Psoas muscle (tissue), 8 donors: Measurements from ENCODE around the gene PLIN3. TPM values are rescaled to one million over a fixed set of nuclear protein-coding genes. Genes with fewer than 3 reads are reported as not detected.
A peak's percentile ranks its signal among the peaks of the same experiment; 100 is the strongest.
"Not testable (repeated sequence)": the region's sequence is repeated elsewhere in the genome, so short reads cannot be mapped to it uniquely, and the experiment has no call there.

Experiments used
- ATAC-seq, 4 donors: fragments of 200-7000 bp; cut with Tn5 transposase; one replicate each; pipeline ENCODE4 v1.9.1; 2020; ENCODE audit warnings: moderate library complexity in 3 of 4, mild to moderate bottlenecking in 2 of 4
- DNase-seq, 2 donors: peaks; one replicate each; pipeline ENCODE4 v3.0.0-alpha.2; 2020
- H3K27ac ChIP-seq: fragments of 200-600 bp; one replicate; pipeline ENCODE4 v1.8.0; 2022
- H3K27me3 ChIP-seq, 3 donors: fragments of 200-600 bp in 1 of 3; one replicate each; pipeline versions ENCODE4 v1.6.1 to v1.8.0; 2013 to 2022; ENCODE audit warnings: low read length in 2 of 3, mild to moderate bottlenecking in 2 of 3, moderate library complexity in 1 of 3; ENCODE audit not compliant: insufficient read depth in 3 of 3
- H3K36me3 ChIP-seq, 2 donors: fragments of 200-600 bp in 1 of 2; one replicate each; pipeline versions ENCODE4 v1.6.1 to v1.8.0; 2013 to 2022; ENCODE audit warnings: low read depth in 1 of 2, mild to moderate bottlenecking in 1 of 2, moderate library complexity in 1 of 2; ENCODE audit not compliant: insufficient read depth in 1 of 2
- H3K4me1 ChIP-seq: fragments of 200-600 bp; one replicate; pipeline ENCODE4 v1.8.0; 2022
- H3K4me3 ChIP-seq: fragments of 200-600 bp; one replicate; pipeline ENCODE4 v1.8.0; 2022; ENCODE audit warnings: mild to moderate bottlenecking
- H3K9me3 ChIP-seq: fragments of 200-600 bp; one replicate; pipeline ENCODE4 v1.8.0; 2022
- WGBS, 3 donors: extraction: QIAGEN DNeasy Blood & Tissue Kit; methylation state at CpG; one replicate each; pipeline versions ENCODE4 v1.1.6 to v1.1.7; 2013; 5-methylcytosine and 5-hydroxymethylcytosine counted together
- intact Hi-C, 2 donors: fragments of 100-400 bp; cut with DNase I; formaldehyde crosslinking; loops; one replicate each; pipeline versions ENCODE4 v1.11.0 to v1.14.2; 2022
- polyA plus RNA-seq, 3 donors: library from polyadenylated mRNA; stranded (reverse); fragments of 200-250 nt; gene quantifications; one replicate each; pipeline ENCODE4 v1.2.3, GENCODE V29; 2013
- total RNA-seq, 4 donors: library from RNA; stranded (reverse); fragmentation: NEBNext Ultra II Directional in 2 of 4; extraction: Animal tissue kit (Norgen Biotek cat#: 25700) in 2 of 4; gene quantifications; one replicate each; pipeline versions ENCODE4 v1.2.1 to v1.2.4, GENCODE V29; 2021 to 2023
- TF ChIP-seq, protein P1 (sequence below): fragments of 200-600 bp; IDR thresholded peaks from one replicate; pipeline ENCODE4 v1.8.0; 2022; ENCODE audit warnings: antibody characterized with exemption
- donor health status: healthy with polysubstance abuse.
- donor health status: DM: no; HTN: no; CAD: no; lungs with moderate emphysema.
- donor health status: Bipolar disorder and iron deficiency.
- donor health status: healthy.
- donor health status: DM: yes; HTN: yes; CAD: no.
- donor health status: DM: no; HTN: no; CAD: no.
- donor health status: DM: no; HTN: no; CAD: no.
- donor health status: DM: yes; HTN: yes; CAD: no.

The PLIN3 gene
- total and polyA plus RNA-seq, 7 donors, result 67.2 to 309 (median 107) TPM

GRCh38 chr19:4861147-4861546 lies 6.3 kb downstream of the PLIN3 start:
- intact Hi-C loops, result no loop called here
- ATAC-seq (no peak), DNase-seq (no peak)
- H3K36me3 ChIP-seq, result peaks cover 3 to 60% of the 10 kb centered on the region in 2 donors
- peaks cover under 1% of the 10 kb centered on the region for H3K4me1 ChIP-seq
- H3K27me3 ChIP-seq, result no peaks in the 10 kb centered on the region
- no peaks in the 10 kb centered on the region for H3K9me3 ChIP-seq
- TF ChIP-seq, protein P1, sequence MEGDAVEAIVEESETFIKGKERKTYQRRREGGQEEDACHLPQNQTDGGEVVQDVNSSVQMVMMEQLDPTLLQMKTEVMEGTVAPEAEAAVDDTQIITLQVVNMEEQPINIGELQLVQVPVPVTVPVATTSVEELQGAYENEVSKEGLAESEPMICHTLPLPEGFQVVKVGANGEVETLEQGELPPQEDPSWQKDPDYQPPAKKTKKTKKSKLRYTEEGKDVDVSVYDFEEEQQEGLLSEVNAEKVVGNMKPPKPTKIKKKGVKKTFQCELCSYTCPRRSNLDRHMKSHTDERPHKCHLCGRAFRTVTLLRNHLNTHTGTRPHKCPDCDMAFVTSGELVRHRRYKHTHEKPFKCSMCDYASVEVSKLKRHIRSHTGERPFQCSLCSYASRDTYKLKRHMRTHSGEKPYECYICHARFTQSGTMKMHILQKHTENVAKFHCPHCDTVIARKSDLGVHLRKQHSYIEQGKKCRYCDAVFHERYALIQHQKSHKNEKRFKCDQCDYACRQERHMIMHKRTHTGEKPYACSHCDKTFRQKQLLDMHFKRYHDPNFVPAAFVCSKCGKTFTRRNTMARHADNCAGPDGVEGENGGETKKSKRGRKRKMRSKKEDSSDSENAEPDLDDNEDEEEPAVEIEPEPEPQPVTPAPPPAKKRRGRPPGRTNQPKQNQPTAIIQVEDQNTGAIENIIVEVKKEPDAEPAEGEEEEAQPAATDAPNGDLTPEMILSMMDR, result no peak
- no peak overlapping the region for H3K4me3 ChIP-seq
- H3K27ac ChIP-seq, result no peak overlapping the region
- WGBS, 3 donors, result 66 to 80% (median 70%) methylated on average over 10 of the region's 10 CpGs

DNA sequence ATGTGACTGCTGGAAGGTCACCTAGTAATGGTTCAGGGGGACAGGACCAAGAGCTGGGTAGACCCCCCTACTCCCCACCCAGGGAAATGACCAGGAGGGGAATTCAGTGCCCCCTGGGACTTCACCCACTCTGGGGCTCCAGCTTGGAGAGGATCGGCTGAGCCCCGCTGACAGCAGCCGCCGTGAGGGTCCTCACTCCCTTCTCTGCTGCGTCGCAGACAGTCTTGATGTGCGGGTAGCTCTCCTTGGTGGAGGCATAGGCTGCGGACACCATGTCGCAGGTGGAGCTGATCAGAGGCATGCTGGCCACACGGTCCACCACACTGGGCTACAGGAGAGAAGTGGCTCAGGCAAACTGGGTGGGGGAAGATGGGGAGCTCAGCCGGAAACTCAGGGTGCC lies 7.8 kb downstream of the PLIN3 start:
- 94 to 96% (median 94%) methylated on average over 11 of the region's 11 CpGs for WGBS, 3 donors
- no peak for DNase-seq
- Histone ChIP-seq H3K9me3 (no peaks in the 10 kb centered on the region), H3K4me1 (no peaks in the 10 kb centered on the region), H3K4me3 (no peak overlapping the region), H3K27me3 (no peaks in the 10 kb centered on the region), H3K27ac (no peak overlapping the region), H3K36me3 (peaks cover 3 to 74% of the 10 kb centered on the region in 2 donors)
- TF ChIP-seq, protein P1, result no peak
- intact Hi-C loops, result loop anchor here in 1 of 2 donors (5.0 kb wide), 1 partner anchor 127 kb away; no protein-coding TSS in a partner anchor
- no peak for ATAC-seq

GRCh38 chr19:4856468-4856867 lies 11.0 kb downstream of the PLIN3 start:
- H3K27me3 ChIP-seq, ATAC-seq, H3K4me3 ChIP-seq, H3K9me3 ChIP-seq, H3K4me1 ChIP-seq, DNase-seq, H3K27ac ChIP-seq: not testable (repeated sequence)
- intact Hi-C loops, result loop anchor here in 1 of 2 donors (5.0 kb wide), 1 partner anchor 124 kb away; no protein-coding TSS in a partner anchor
- WGBS, 3 donors, result 87 to 91% (median 91%) methylated on average over 12 of the region's 12 CpGs
- peaks cover 3 to 91% of the 10 kb centered on the region in 2 donors for H3K36me3 ChIP-seq

- 86 to 91% (median 88%) methylated on average over 8 of the region's 8 CpGs for WGBS, 3 donors
- intact Hi-C loops, result loop anchor here (2.0 to 5.0 kb wide), 2 partner anchors 45 to 121 kb away; no protein-coding TSS in a partner anchor
- not testable (repeated sequence) for DNase-seq, H3K27ac ChIP-seq, H3K4me3 ChIP-seq, H3K9me3 ChIP-seq, H3K27me3 ChIP-seq, H3K4me1 ChIP-seq, ATAC-seq
- H3K36me3 ChIP-seq, result peaks cover 6 to 88% of the 10 kb centered on the region in 2 donors
These were observed 14.0 kb downstream of the PLIN3 start for GRCh38 chr19:4853506-4853905.

GRCh38 chr19:4852484-4852883 lies 15.0 kb downstream of the PLIN3 start:
- Histone ChIP-seq H3K27ac (no peak overlapping the region), H3K4me3 (no peak overlapping the region), H3K4me1 (no peaks in the 10 kb centered on the region), H3K36me3 (peaks cover 11 to 85% of the 10 kb centered on the region in 2 donors), H3K27me3 (no peaks in the 10 kb centered on the region), H3K9me3 (no peaks in the 10 kb centered on the region)
- intact Hi-C loops, result loop anchor here (2.0 to 5.0 kb wide), 2 partner anchors 44 to 120 kb away; no protein-coding TSS in a partner anchor
- TF ChIP-seq, protein P1, result no peak
- 92 to 95% (median 92%) methylated on average over 6 of the region's 6 CpGs for WGBS, 3 donors
- ATAC-seq (peak in 3 of 4 donors; percentile 3 to 25 (median 16)), DNase-seq (no peak)
